OCI-M2 (cell line): ENCODE results near the gene COL27A1.

Experiments
- DNase-seq: peaks from one replicate; lab custom pipeline; 2025; ENCODE audit not compliant: unreplicated experiment; lab: John Stamatoyannopoulos, UW

Gene COL27A1

GRCh38 chr9:114350636-114351401 lies 195.5 kb downstream of the COL27A1 start:
- DNase-seq, result no peak

- DNase-seq, result no peak
Measured at GRCh38 chr9:114351932-114352331, 196.6 kb downstream of the COL27A1 start.

GRCh38 chr9:114355821-114356220 lies 200.5 kb downstream of the COL27A1 start:
- no peak for DNase-seq

GRCh38 chr9:114356792-114357191 lies 201.5 kb downstream of the COL27A1 start:
- DNase-seq, result no peak

DNA sequence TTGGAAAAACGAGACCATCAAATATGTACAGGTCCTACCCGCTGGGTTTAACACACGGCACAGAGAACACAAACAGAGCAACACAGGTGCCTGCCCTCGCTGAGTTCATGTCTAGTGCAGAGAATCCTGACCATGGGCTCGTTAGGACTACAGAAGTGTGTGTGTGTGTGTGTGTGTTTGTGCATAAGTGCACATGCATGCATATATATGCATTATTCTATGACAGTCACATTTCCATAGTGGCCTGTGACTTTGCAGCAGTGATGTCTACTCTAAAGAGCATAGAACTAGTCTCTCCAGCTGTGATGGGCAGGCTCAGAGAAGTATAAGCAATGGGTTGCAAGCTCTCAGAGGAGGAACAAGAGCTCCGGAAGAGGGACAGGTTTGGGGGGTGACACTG lies 202.0 kb downstream of the COL27A1 start:
- DNase-seq, result no peak

DNA sequence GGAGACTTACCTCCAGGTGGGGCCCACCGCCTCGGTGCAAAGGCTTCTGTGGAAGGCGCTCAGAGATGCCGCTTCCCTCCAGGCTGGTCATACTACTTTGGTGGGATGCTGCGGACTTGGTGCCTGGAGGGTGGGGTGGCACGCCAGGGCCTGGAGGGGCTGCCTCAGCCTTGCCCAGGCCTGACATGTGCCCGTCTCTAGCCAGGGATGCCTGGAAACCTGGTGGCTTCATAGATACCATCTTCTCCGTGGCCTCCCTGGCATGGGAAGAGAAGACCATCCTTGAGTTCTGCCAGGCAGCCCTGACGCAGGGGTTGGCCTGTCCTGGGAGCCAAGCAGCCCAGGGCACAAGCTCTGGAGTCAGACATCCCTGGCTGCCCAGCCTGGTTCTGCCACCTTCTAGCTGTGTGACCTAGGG lies 202.6 kb downstream of the COL27A1 start:
- DNase-seq, result no peak

DNA sequence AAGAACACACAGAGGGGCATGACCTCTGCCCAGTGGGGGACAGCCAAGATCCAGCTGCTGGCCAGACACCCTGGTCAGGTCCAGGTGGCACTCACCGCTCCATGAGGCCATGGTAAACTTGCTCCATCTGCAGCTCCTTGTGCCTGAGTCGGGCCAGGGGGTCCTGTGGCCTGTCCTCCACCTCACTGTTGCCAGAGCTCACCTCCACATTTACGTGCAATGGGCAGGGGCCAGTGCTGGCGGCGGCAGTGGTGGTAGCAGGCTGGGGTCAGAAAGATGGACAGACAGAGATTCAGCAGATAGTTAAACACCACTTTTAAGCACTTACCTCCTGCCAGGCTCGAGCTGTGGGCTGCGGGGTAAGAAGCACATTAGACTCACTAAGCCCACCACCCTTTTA lies 204.5 kb downstream of the COL27A1 start:
- DNase-seq, result no peak

GRCh38 chr9:114361542-114361941 lies 206.2 kb downstream of the COL27A1 start:
- no peak for DNase-seq
